Forelimb muscle (tissue), 1 donor: ENCODE results near the gene DPRX. TPM values are rescaled to one million over a fixed set of nuclear protein-coding genes. Genes with fewer than 3 reads are reported as not detected.

Experiments used
- DNase-seq: peaks from one replicate; pipeline ENCODE4 v3.0.0-alpha.2; 2013; ENCODE audit warnings: low read depth
- polyA plus RNA-seq: library from polyadenylated mRNA; unstranded; fragments of 120-200 nt; gene quantifications from one replicate; pipeline ENCODE4 v1.2.1, GENCODE V29; 2013; ENCODE audit not compliant: insufficient read length

DPRX gene, protein sequence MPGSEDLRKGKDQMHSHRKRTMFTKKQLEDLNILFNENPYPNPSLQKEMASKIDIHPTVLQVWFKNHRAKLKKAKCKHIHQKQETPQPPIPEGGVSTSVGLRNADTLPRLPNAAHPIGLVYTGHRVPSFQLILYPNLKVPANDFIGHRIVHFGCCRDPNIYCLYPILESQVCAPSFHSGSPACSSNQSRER
- 0.24 TPM for polyA plus RNA-seq

DNA sequence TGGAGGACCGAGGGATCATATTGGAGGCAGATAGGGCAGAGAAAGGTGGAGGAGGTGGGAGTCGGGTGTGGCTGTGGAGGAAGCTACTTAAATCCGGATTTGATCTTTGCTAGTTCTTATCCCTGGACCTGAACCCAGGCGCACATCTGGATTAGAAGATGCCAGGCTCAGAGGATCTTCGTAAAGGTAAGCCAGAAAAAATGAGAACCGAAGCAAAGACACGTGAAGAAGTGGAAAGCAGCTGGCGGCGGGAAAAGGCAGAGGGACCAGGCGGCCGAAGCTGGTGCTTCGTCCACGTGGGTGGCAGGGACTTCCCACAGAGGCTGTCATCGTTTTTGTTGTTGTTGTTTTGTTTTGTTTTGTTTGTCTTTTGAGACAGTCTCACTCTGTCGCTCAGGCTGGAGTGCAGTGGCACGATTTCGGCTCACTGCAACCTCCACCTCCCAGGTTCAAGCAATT, at the start of gene DPRX:
Gene DPRX (plus strand): TSS at position 51 of the 459 bp plus-strand sequence. CDS start 108 bp downstream, at position 159.
- DNase-seq = no peak

DNA sequence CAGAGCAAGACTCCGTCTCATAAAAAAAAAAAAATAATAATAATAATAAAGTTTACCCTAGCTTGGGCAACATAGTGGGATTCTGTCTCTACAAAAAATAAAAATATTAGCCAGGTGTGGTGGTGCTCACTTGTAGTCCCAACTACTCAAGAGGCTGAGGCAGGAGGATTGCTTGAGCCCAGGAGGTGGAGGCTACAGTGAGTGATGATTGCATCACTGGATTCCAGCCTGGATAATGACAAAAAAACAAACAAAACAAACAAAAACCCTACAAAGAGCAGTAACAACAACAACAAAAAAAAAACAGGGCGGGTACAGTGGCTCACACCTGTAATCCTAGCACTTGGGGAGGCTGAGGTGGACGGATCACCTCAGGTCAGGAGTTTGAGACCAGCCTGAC, 48.6 kb upstream of the DPRX start:
- no peak for DNase-seq

DNA sequence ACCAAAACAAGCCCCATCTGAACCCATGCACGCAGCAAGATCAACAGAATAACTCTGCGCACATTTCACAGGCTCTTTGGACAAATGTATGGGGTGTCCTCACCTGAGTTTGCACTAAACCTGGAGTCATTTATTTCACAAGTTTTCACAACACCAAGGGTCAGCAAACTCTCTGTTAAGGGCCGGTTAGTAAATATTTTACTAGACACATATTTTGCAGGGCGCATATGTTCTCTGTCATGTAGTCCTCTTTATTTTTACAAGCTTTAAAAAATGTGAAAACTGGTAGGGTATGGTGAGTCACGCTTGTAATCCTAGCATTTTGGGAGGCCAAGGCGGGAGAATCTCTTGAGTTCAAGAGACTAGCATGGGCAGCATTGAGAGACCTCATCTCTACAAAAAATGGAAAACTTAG, 45.5 kb upstream of the DPRX start:
- DNase-seq = no peak

DNA sequence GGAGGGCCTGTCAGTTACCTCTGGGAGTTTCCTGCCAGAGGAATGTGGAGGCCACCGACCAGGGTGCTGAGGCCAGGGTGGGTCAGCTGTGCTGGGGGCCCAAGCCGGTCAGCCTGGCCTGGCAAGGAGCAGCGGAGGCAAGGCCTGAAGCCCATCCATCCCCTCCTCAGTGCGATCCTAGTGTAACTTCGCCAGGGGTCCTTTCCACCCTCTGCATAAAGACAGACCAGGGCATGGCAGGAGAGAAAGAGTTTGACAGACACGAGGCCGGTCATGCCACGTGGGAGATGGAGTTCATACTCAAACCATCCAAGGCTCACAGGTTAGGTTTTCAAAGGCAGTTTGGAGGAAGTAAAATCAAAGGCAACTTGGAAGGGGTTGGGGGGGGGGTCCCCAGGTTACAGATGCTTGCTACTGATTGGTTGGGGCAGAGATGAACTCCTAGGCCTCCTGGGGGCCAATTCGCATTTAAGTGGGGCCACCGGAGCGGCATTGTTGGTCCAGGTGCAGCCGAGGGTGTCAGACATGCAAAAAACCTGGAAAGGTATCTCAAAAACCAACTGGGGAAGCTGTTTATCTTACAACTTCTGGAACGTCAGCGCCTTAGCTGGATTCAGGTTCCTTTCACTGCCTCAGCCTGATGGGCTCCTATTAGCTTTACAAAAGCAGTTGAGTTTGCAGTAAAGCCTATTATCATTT, 36.8 kb upstream of the DPRX start:
- no peak for DNase-seq

DNA sequence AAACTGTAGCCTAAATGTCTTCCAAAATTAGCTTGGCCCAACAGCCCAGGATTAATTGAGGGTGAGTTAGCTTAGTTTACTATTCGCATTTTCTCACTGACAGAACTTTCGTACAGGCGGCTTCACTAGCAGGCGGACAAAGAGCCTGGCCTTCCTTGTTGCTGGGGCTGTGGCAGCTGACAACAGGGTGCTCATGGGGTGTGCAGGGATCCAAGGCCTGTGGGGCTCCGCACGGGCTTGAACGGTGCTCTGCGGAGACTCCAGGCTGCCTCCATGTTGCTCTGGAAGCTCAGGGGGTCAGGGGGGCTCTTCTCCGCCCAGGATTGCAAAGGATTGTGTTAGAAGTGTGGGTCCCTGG, 36.3 kb upstream of the DPRX start:
- no peak for DNase-seq

DNA sequence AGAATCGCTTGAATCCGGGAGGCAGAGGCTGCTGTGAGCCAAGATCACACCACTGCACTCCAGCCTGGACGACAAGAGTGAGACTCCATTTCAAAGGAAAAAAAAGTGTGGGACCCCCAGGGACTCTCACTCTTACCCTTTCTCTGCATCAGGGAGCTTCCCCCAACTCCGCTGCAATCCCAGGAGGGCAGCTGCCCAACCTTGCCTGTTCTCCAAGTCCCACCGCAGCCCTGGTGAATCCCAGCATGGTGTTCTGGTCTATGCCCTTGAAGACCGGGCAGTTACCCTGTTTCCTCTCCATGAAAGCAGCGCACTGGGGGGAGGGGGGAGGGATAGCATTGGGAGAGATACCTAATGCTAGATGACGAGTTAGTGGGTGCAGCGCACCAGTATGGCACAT, 35.7 kb upstream of the DPRX start:
- DNase-seq = no peak

DNA sequence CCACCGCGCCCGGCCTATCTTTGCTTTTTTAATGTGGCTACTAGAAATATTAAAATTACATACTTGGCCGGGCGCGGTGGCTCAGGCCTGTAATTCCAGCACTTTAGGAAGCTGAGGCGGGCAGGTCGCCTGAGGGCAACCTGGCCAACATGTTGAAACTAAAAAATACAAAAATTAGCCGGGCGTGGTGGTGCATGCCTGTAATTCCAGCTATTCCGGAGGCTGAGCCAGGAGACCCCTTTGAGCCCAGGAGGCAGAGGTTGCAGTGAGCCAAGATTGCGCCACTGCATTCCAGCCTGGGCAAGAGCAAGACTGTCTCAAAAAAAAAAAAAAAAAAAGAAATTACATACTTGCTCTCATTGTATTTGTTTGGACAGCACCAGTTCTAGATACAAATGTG, 34.8 kb upstream of the DPRX start:
- DNase-seq = no peak

DNA sequence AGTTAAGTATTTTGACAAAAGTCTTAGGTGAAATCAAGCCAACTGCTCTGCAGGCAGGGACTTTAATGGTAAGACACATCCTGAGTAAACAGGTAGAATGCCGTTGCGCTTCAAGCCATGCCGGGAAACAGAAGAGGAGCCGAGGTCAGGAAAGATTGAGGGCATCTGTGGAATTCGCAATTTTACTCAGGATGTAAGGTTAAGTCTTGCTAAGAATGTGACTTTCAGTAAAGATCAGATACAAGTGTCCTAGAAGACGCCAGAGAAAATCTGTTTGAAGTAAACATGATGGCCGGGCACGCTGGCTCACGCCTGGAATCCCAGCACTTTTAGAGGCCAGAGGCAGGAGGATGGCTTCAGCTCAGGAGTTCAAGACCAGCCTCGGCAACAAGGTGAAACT, 33.4 kb upstream of the DPRX start:
- DNase-seq = no peak

DNA sequence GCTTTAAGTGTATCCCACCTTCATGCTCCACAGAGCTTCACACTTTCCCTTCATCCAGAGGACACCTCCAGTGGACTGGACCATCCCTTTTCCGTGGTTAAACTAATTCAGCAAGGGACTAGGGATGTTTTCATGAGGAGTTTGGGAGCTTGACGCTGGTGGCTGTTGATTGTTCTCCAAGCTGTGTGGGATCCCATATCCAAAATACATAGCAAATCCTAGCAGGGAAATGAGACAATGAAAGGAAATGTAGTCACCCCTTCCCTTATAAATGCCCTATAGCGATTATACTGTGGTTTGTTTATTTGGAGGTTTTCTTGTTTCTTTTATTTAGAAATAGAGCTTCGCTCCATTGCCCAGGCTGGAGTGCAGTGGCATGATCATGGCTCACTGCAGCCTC, 31.6 kb upstream of the DPRX start:
- DNase-seq = no peak

DNA sequence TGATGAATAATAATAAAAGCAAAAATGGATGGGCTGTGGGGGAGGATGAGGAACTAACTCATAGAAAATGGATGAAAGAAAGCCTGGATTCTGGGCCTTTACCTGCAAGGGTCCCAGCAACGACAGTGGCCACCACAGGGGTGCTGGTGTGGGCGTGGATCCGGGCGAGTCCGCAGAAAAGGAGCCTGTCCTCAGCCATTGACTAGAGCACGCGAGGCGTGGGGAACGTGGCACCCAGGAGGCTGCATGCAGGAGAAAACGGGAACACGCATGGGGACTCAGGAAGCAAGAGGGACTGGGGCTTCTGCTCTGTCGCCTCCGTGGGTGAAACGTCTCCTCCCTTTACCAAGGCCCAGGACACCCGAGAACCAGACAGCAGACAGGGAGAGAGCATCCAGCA, 25.8 kb upstream of the DPRX start:
- DNase-seq = no peak

DNA sequence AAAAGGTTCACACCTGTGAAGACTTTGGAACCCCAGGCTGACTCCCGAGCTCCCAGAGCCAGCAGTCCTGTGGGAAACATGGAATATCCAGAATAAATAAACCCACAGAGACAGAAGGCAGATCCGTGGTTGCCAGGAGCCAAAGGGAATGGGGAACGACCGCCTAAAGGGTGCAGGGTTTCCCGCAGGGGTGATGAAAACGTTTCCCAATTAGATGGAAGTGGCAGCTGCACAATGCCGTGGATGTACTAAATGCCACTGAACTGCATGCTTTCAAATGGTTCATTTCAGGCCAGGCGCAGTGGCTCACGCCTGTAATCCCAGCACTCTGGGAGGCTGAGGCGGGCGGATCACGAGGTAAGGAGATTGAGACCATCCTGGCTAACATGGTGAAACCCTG, 23.4 kb upstream of the DPRX start:
- no peak for DNase-seq

DNA sequence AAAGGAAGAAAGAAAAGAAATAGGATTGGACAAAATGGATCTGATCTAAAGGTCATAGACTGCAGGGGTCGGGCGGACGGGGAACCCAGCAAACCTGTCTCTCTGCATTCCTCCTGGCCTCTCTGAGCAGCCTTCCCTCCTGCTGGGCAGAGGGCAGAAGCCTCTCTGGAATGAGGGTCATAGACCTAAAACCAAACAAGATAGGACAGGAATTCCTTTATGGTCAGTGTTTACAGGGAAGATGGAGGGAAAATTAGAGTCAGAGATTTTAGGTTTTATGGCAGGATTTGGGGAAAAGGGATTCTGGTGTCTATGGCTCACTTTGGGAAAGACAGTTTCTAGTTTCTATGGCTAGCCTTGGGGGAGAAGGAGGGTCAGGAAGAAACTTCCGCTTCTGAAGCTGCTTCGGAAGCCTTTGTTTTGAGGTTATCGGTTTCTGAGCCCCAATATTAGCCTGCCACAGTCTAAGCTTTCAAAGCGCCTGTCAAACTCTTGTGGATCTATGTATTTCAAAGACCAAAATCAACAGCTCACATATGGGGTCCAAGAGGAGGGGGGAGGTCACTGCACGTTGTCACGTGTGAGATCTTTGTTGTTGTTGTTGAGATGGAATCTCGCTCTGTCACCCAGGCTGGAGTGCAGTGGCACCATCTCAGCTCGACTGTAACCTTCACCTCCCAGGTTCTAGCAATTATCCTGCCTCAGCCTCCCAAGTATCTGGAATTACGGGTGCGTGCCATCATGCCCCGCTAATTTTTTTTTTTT, 18.9 kb upstream of the DPRX start:
- no peak for DNase-seq

DNA sequence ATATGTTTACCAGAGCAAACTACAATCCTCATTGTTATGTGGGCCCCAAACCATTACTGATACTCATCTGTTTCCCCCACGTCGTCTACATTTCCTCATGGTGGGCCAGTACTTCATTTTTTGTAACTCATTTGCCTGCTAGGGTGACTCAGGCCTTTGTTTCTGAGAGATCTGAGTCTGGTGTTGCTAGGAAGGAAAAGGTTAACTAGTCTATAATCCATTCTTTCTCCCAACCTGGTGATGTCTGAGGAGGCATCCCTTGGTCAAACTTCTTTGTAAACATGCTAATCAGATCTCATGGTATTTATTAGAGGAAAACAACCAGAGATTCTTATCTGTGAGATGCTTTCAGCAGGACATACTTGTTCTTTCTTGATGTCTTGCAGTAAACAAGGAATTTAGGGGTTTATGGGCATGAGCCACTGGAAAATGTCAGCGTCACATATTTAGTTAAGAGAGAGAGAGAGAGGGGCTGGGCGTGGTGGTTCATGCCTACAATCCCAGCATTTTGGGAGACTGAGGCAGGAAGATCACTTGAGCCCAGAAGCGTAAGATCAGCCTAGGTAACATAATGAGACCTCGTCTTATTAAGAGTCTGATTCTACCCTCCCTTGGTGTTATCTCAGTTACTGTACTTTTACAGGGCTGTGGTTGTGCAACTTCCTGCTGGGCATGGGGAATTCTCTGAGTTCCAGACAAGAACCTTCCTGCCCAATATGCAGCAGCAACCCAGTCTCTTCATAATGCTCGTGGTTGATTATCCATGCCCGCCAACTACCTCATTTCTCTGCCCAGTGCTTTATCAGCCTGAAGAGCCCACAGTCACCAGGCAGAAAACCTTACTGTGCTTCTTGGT, 9.7 kb upstream of the DPRX start:
- DNase-seq = no peak

DNA sequence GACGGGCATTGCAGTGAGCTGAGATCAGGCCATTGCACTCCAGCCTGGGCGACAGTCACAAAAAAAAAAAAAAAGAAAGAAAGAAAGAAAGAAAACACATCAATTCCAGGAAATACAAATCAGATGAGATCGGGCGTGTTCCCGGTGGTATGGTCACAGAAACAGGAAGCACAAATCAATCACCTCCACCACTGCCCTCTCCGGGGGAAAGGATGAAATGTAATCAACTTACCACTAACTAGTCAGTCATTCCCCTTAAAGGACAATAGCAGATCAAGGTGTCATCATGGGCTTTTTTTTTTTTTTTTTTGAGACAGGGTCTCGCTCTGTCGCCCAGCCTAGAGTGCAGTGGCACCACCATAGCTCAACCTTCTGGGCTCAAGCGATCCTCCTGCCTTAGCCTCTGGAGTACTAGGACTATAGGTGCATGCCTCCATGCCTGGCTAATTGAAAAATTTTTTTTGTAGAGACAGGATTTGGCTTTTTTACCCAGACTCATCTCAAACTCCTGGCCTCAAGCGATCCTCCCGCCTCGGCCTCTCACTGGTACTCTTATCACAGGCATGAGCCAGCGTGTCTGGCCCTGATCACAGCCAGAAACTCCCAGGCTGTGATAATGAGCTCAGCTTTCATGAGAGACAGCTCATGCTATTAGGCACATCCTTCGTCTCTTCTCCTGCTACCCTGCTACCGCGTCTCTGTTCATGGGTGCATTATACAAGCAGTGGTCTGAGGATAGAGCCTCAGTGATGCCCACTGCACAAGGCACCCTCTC, 6.8 kb upstream of the DPRX start:
- DNase-seq = no peak

DNA sequence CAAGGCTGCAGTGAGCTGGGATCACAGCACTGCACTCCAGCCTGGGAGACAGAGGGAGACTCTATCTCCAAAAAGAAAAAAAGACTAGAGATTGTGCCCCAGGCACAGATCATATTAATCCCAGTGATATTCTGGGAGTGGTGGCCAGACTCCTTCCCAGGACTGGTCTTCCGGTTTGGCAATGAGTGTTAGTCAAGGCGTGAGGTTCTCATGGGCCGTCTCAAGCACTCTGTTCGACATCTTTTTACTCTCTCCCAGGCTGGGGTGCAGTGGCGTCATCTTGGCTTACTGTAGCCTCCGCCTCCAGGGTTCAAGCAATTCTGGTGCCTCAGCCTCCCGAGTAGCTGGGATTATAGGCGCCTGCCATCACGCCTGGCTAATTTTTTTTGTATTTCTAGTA, 5.3 kb upstream of the DPRX start:
- no peak for DNase-seq

DNA sequence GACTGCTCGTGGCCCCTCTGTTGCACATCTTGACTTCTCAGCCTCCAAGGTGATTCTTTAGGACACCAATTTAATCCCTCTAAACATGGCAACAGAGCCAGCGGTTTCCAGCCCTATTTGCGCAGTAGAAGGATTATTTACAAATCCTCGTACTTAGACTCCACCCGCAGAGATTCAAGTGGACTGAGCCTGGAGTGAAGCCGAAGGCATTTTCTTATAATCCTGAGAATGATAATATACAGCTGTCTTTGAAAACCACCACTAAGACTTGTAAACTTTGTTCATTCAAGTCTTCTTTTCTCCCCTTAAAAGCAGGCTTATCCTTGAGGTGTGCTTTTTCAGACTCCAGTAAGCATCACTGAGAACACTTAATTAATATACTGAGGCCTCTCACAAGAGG, 4.8 kb upstream of the DPRX start:
- no peak for DNase-seq

DNA sequence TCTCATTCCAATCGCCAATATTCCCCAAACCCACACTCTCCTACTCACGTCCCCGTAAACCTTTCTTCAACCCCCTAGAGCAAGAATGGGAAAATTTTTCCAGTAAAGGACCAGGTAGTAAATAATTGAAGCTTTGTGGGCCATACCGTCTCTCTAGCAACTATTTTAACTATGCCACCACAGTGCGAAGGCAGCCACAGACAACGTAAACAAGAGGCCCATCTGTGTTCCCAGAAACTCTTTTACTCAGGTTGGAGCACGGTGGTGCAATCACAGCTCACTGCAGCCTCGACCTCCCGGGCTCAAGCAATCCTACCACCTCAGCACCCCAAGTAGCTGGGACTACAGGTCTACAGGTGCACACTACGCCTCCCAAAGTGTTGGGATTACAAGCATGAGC, 3.0 kb downstream of the DPRX start:
- no peak for DNase-seq

DNA sequence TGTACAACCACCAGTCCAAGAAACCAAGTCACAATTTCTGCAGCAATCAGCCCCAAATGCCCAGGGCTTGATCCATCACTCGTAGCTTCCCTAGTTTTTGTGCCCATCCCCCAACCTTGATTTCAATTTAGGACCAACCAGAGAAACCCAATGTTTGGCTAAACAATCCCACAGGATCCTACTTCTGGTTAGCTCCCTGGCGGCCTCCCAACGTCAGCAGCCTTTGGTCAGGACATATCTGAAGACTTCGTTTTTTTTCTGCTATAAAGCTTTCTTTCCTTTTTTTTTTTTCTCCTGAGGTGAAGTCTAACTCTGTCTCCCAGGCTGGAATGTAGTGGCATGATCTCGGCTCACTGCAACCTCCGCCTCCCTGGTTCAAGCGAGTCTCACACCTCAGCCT, 7.7 kb downstream of the DPRX start:
- no peak for DNase-seq

DNA sequence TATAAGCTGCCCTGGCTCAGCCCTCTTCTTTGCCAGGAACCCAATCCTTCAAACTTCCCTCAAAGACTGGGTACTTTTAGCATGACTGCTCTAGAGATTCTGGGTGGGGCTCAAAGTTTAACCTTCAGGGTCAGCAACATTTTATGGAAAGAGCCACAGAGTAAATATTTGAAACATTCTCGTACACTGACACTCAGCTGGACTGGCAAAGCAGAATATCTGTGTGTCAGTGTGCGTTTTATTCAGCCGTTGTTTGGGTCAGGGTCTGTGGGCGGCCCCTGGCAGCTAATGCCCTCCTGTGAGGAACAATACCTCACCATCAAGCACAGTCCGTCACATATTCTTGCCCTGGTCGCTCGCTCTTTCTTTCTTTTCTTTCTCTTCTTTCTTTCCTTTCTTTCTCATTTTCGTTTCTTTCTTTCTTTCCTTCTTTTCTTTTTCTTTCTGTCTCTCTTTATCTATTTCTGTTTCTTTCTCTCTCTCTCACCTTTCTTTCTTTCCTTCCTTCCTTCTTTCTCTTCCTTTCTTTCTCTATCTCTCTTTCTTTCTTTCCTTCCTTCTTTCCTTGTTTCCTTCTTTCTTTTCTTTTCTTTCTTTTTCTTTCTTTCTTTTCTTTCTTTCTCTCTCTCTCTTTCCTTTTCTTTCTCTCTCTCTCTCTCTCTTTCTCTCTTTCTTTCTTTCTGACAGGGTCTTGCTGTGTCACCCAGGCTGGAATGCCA, 10.7 kb downstream of the DPRX start:
- no peak for DNase-seq

DNA sequence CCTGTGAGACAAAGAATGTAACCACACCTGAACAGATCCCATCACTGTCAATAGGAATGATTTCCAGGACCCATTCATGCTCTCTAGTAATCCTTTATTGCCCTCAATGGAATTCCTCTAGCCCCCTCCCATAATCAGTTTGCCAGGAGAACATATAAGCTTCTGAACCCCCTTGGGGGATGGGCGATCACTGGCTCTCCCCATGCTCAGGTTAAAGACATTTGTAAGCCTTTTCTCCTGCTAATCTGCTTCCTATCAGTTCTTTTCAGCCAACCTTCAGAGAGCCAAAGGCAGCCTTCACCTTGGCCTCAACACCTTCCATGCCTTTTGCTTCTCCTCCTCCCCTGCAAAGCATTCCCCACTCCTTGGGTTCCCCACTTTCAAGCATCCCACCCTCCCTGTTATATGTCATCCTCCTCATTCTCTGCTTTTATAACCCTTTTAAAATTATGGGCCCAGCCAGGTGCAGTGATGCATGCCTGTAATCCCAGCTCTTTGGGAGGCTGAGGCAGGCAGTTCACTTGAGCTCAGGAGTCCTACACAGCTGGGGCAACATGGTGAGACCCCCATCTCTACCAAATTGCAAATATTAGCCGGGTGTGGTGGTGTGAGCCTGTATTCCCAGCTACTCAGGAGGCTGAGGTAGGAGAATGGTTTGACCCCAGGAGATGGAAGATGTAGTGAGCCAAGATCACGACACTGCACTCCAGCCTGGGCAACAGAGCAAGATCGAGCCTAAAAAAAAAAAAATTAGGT, 12.4 kb downstream of the DPRX start:
- no peak for DNase-seq
